Measurements from ENCODE around the gene CHPT1. TPM values are rescaled to one million over a fixed set of nuclear protein-coding genes. Genes with fewer than 3 reads are reported as not detected.

The CHPT1 gene
- total and polyA plus RNA-seq, 2 of the 13 experiments (the other 11 are each of a cell fraction or from before 2014, with no cell fraction given) = 117 to 178 TPM

- TF ChIP-seq ARID5B (CRISPR knock-in tag; IDR thresholded peaks at IDR 0.05) (peak; percentile 73), ZNF605 (CRISPR knock-in tag; IDR thresholded peaks at IDR 0.05) (peak; percentile 77; the same call in 1 of the 2 replicates), NFIC (IDR thresholded peaks at IDR 0.05; ENCODE audit: low read length) (no peak)
- TF ChIP-seq, protein P1, sequence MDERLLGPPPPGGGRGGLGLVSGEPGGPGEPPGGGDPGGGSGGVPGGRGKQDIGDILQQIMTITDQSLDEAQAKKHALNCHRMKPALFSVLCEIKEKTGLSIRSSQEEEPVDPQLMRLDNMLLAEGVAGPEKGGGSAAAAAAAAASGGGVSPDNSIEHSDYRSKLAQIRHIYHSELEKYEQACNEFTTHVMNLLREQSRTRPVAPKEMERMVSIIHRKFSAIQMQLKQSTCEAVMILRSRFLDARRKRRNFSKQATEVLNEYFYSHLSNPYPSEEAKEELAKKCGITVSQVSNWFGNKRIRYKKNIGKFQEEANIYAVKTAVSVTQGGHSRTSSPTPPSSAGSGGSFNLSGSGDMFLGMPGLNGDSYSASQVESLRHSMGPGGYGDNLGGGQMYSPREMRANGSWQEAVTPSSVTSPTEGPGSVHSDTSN (CRISPR knock-in tag; IDR thresholded peaks at IDR 0.05) = peak; percentile 66
Observed at GRCh38 chr12:101696251-101697196, 916 bp upstream of the CHPT1 start (continued).
